Left lung (tissue), 10 donors: ENCODE measurements around the gene CES1. TPM values are rescaled to one million over a fixed set of nuclear protein-coding genes. Genes with fewer than 3 reads are reported as not detected.
"Not testable (repeated sequence)": the region's sequence is repeated elsewhere in the genome, so short reads cannot be mapped to it uniquely, and the experiment has no call there.

Experiments used
- ATAC-seq: fragments of 200-7000 bp; cut with Tn5 transposase; one replicate; pipeline ENCODE4 v1.9.1; 2020; ENCODE audit warnings: moderate library complexity
- DNase-seq, 4 donors: peaks; one replicate each; pipeline ENCODE4 v3.0.0-alpha.2; 2013 to 2020
- H3K27ac ChIP-seq, 2 donors: fragments of 200-600 bp; sonication (generic) in 1 of 2; one replicate each; pipeline versions ENCODE4 v1.5.0 to v1.8.0; 2020 to 2021
- H3K27me3 ChIP-seq, 2 donors: fragments of 200-600 bp; sonication (generic) in 1 of 2; one replicate each; pipeline versions ENCODE4 v1.5.0 to v1.8.0; 2020 to 2021
- H3K36me3 ChIP-seq, 2 donors: fragments of 200-600 bp; sonication (generic) in 1 of 2; one replicate each; pipeline versions ENCODE4 v1.5.0 to v1.8.0; 2020 to 2021
- H3K4me1 ChIP-seq, 2 donors: fragments of 200-600 bp; one replicate each; pipeline ENCODE4 v1.8.0; 2021
- H3K4me3 ChIP-seq, 2 donors: fragments of 200-600 bp; sonication (generic) in 1 of 2; one replicate each; pipeline versions ENCODE4 v1.5.0 to v1.8.0; 2020 to 2021; ENCODE audit warnings: mild to moderate bottlenecking in 1 of 2
- H3K9me3 ChIP-seq, 2 donors: fragments of 200-600 bp; sonication (generic) in 1 of 2; one replicate each; pipeline versions ENCODE4 v1.5.0 to v1.8.0; 2020 to 2021
- intact Hi-C, 2 donors: fragments of 100-400 bp; cut with DNase I; formaldehyde crosslinking; loops; one replicate each; pipeline versions ENCODE4 v1.11.2 to v1.14.2; 2022
- polyA plus RNA-seq, 6 donors: library from polyadenylated mRNA; unstranded; fragments of 120-200 nt; gene quantifications; one replicate each; pipeline ENCODE4 v1.2.1, GENCODE V29; 2013; ENCODE audit not compliant: insufficient read length in 6 of 6
- total RNA-seq, 2 donors: library from RNA; stranded (reverse); fragmentation: NEBNext Ultra II Directional; extraction: Animal tissue kit (Norgen Biotek cat#: 25700); gene quantifications; one replicate each; pipeline ENCODE4 v1.2.1, GENCODE V29; 2021
- TF ChIP-seq, protein P1 (sequence below), 2 donors: fragments of 200-600 bp; sonication (generic) in 1 of 2; IDR thresholded peaks; one replicate each; pipeline versions ENCODE4 v1.5.0 to v1.8.0; 2021; ENCODE audit warnings: antibody characterized with exemption in 2 of 2
- donor health status: DM: no; HTN: yes; CAD: no.
- donor health status: DM: no; HTN: no; CAD: no.

The CES1 gene
- total and polyA plus RNA-seq, 8 donors = 62.3 to 135 (median 119) TPM

DNA sequence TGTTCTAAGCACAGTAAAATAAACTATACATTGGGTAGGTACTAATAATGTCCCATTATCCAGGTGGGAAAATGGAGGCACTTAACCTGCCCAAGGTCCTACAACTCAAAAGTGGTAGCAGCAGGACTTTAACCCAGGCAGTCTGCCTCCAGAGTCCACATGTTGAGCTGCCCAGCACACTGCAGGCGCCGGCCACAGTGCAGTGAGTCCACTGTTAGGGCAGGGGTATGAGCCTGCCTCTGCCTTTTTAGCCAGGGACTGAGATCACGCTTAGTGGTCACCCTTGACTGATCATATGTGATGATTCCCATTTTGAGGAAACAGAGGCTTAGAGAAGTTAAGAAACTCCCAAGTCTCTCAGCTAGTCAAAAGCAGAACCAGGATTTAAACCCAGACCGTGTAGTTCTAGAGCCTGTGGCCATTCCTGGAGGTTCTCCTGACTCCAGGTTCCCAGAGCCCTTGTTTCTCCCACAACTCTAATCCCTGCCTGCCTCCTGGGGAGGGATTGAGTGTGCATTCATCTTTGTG lies 8.4 kb downstream of the CES1 start:
- ATAC-seq (no peak), DNase-seq (no peak)
- intact Hi-C loops = no loop called here
- Histone ChIP-seq H3K9me3 (no peaks in the 10 kb centered on the region), H3K36me3 (no peaks in the 10 kb centered on the region), H3K27ac (no peak overlapping the region), H3K4me1 (no peaks in the 10 kb centered on the region), H3K27me3 (no peaks in the 10 kb centered on the region), H3K4me3 (no peak overlapping the region)
- TF ChIP-seq, protein P1, sequence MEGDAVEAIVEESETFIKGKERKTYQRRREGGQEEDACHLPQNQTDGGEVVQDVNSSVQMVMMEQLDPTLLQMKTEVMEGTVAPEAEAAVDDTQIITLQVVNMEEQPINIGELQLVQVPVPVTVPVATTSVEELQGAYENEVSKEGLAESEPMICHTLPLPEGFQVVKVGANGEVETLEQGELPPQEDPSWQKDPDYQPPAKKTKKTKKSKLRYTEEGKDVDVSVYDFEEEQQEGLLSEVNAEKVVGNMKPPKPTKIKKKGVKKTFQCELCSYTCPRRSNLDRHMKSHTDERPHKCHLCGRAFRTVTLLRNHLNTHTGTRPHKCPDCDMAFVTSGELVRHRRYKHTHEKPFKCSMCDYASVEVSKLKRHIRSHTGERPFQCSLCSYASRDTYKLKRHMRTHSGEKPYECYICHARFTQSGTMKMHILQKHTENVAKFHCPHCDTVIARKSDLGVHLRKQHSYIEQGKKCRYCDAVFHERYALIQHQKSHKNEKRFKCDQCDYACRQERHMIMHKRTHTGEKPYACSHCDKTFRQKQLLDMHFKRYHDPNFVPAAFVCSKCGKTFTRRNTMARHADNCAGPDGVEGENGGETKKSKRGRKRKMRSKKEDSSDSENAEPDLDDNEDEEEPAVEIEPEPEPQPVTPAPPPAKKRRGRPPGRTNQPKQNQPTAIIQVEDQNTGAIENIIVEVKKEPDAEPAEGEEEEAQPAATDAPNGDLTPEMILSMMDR (IDR thresholded peaks at IDR 0.05) = no peak

GRCh38 chr16:55822280-55822810 lies 10.6 kb downstream of the CES1 start:
- H3K36me3 ChIP-seq = no peaks in the 10 kb centered on the region
- intact Hi-C loops = no loop called here

DNA sequence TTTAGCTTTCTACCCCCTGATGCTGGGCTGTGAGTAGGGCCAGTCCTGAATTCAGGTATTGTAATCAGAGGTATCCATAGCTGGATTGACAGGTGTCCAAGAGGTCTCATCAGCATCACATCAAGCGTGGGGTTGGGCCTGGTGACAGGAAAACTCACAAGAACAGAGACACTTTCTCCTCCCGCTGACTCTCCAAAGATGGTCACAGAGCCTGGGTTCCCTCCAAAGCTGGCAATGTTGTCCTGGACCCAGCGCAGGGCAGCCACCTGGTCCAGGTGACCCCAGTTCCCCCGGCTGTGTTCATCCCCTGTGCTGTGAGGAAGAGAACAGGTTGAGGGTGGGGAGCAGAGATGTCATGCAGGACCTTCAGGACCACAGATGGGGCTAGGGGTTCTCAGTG lies 11.7 kb downstream of the CES1 start:
- no peak overlapping the region for H3K27ac ChIP-seq
- TF ChIP-seq, protein P1 (IDR thresholded peaks at IDR 0.05) = no peak
- no peaks in the 10 kb centered on the region for H3K36me3 ChIP-seq
- H3K4me3 ChIP-seq = no peak overlapping the region
- DNase-seq (no peak), ATAC-seq (no peak)
- no peaks in the 10 kb centered on the region for H3K9me3 ChIP-seq
- intact Hi-C loops = no loop called here
- no peaks in the 10 kb centered on the region for H3K27me3 ChIP-seq
- no peaks in the 10 kb centered on the region for H3K4me1 ChIP-seq

More at GRCh38 chr16:55822280-55822810, 10.6 kb downstream of the CES1 start:
- no peak for ATAC-seq
- H3K27me3 ChIP-seq = no peaks in the 10 kb centered on the region
- no peak for DNase-seq
- H3K9me3 ChIP-seq = no peaks in the 10 kb centered on the region
- H3K4me1 ChIP-seq = no peaks in the 10 kb centered on the region
- no peak overlapping the region for H3K4me3 ChIP-seq
- H3K27ac ChIP-seq = no peak overlapping the region
- TF ChIP-seq, protein P1 (IDR thresholded peaks at IDR 0.05) = no peak

DNA sequence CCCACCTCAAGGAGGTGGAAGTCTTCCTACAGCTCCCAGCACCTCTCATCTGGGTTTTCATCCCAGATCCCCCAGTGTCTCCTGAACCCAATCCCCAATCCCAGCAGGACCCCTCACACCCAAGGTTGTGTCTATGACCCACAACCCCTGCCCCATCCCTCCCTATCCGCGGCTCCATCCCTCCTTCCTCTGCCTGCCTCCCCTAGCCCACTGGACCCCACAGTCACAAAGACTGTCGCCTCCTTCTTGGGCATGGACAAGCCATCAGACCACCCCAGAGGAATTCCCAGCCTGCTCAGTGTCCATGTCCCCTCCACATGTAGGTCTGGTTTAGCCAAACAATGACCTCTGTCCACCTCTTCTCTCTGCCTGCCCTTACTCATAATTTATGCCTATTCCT lies 12.3 kb downstream of the CES1 start:
- ATAC-seq = no peak
- no peak overlapping the region for H3K27ac ChIP-seq
- intact Hi-C loops = no loop called here
- H3K27me3 ChIP-seq = no peaks in the 10 kb centered on the region
- no peak for DNase-seq
- H3K9me3 ChIP-seq = no peaks in the 10 kb centered on the region
- H3K36me3 ChIP-seq = no peaks in the 10 kb centered on the region
- TF ChIP-seq, protein P1 (IDR thresholded peaks at IDR 0.05) = no peak
- no peaks in the 10 kb centered on the region for H3K4me1 ChIP-seq
- no peak overlapping the region for H3K4me3 ChIP-seq

GRCh38 chr16:55817236-55817912 lies 15.5 kb downstream of the CES1 start:
- DNase-seq (no peak), ATAC-seq (no peak)
- Histone ChIP-seq H3K27me3 (peaks cover 0 to 4% of the 10 kb centered on the region in 2 donors), H3K4me3 (no peak overlapping the region), H3K27ac (no peak overlapping the region), H3K9me3 (no peaks in the 10 kb centered on the region), H3K4me1 (no peaks in the 10 kb centered on the region), H3K36me3 (no peaks in the 10 kb centered on the region)
- intact Hi-C loops = no loop called here
- TF ChIP-seq, protein P1 (IDR thresholded peaks at IDR 0.05) = no peak

DNA sequence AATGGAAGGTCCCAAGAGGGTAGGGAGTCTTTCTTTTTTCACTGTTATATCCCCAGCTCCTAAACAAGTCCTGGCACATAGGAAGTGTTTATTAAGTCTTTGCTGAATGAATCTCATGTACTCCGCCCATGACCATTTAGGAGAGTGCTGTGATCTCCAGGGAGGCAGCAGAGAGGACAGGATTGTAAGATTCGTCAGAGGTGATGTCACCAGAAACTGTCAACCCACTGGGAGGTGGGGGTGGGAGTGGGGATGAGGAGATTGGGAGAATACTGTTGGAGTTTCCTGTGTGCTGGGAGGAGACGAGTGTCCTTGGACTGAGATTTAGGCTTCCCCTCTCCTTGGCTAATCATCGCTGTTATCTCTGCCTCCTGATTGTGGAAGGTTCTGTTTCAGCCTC lies 16.7 kb downstream of the CES1 start:
- H3K27me3 ChIP-seq, H3K36me3 ChIP-seq, H3K9me3 ChIP-seq, H3K27ac ChIP-seq, ATAC-seq, intact Hi-C loops, H3K4me1 ChIP-seq, DNase-seq, H3K4me3 ChIP-seq: not testable (repeated sequence)
